ENCODE measurements around the gene AKR1D1. TPM values are rescaled to one million over a fixed set of nuclear protein-coding genes. Genes with fewer than 3 reads are reported as not detected.

Gene AKR1D1
- total RNA-seq, 1 experiment from 2014 or later, result not detected

DNA sequence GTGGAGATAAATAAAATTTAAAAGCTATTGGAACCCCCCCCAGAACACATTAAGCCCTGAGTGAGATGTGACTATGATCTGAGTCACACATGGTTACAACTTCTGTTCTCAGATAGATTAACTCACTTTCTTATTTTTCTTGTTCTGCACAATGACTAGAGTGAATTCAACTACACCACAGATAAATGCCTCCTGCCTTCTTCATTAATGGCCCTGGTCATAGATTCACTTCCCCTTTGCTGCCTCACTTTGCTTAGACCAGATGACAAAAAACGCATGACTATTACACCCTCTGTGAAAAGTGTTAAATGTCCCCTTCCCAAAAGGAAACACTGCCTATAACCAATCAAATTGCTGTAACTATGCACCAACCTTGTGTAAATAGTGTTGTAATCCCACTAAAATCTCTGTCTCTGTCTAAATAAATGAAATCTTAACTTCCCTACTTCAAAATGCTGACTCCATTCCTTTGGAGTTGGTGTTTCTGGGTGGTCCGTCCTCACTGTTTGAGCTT is 49.4 kb downstream of the AKR1D1 start:
- intact Hi-C loops (cut with micrococcal nuclease), result no loop called here
- ATAC-seq (peak; percentile 76), DNase-seq (peak; percentile 79)
- BruUV-seq (replicated peaks), result no TSS peak
- no peaks in the 10 kb centered on the region for H3K36me3 ChIP-seq (ENCODE audit: low read depth, low read length)
- no peaks in the 10 kb centered on the region for H3K79me2 ChIP-seq (ENCODE audit: low read length)
- H4K20me1 ChIP-seq (ENCODE audit: low read length), result no peaks in the 10 kb centered on the region
- POLR2A ChIA-PET (ENCODE audit: unreplicated experiment), result interaction anchor here (0.7 kb wide), 1 partner anchor 770 kb away, joined by 4 read pairs; no protein-coding TSS in a partner anchor
- no peaks in the 10 kb centered on the region for H3K9me2 ChIP-seq (replicated peaks; ENCODE audit: low read length)
- H3K27ac ChIP-seq (ENCODE audit: low read length), result peak overlapping the region; percentile 86
- H3K4me3 ChIP-seq (ENCODE audit: low read length), result peak overlapping the region; percentile 24; the same call in 1 of the 2 replicates
- H3K4me2 ChIP-seq (ENCODE audit: low read length), result peak overlapping the region; percentile 60
- H3K9me3 ChIP-seq (ENCODE audit: low read length), result no peaks in the 10 kb centered on the region
- H2AFZ ChIP-seq (ENCODE audit: low read length), result peak overlapping the region; percentile 54
- H3K4me1 ChIP-seq (ENCODE audit: insufficient read depth, low read length), result peaks cover 25% of the 10 kb centered on the region
- no peaks in the 10 kb centered on the region for H3F3A ChIP-seq (ENCODE audit: low read length, unreplicated experiment)
- peak overlapping the region; percentile 13; the same call in 1 of the 2 replicates for H3K9ac ChIP-seq (ENCODE audit: low read length)
- CTCF ChIA-PET, result no interaction called here
- H3K27me3 ChIP-seq (ENCODE audit: low read length), result no peaks in the 10 kb centered on the region
- TF ChIP-seq EZH2phosphoT487 (IDR thresholded peaks at IDR 0.05; ENCODE audit: borderline replicate concordance, low read length) (no peak), EZH2 (IDR thresholded peaks at IDR 0.05; ENCODE audit: low read length, unreplicated experiment) (no peak)
- TF ChIP-seq, protein P1, sequence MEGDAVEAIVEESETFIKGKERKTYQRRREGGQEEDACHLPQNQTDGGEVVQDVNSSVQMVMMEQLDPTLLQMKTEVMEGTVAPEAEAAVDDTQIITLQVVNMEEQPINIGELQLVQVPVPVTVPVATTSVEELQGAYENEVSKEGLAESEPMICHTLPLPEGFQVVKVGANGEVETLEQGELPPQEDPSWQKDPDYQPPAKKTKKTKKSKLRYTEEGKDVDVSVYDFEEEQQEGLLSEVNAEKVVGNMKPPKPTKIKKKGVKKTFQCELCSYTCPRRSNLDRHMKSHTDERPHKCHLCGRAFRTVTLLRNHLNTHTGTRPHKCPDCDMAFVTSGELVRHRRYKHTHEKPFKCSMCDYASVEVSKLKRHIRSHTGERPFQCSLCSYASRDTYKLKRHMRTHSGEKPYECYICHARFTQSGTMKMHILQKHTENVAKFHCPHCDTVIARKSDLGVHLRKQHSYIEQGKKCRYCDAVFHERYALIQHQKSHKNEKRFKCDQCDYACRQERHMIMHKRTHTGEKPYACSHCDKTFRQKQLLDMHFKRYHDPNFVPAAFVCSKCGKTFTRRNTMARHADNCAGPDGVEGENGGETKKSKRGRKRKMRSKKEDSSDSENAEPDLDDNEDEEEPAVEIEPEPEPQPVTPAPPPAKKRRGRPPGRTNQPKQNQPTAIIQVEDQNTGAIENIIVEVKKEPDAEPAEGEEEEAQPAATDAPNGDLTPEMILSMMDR (conservative IDR thresholded peaks at IDR 0.05; ENCODE audit: low read depth, low read length), result no peak

DNA sequence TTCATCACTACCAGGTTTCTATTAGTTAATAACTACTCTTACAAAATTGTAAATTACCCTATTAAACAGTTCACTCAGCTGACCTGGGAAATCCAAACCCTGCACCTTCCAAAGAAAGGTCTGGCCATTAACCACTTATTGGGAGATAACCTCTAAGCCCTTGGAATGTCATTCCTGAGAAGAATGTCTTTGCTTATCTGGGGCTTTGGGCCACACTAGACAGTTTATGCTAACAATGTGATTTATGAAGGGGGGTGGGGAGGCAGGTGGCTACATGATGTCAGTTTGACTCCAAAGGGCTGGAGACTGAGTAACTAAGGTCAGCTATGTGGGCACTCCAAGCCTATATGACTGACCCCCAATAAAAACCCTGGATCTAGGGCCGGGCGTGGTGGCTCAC is 50.7 kb downstream of the AKR1D1 start:
- Histone ChIP-seq H3K4me1 (ENCODE audit: insufficient read depth, low read length) (peaks cover 25% of the 10 kb centered on the region), H3K27me3 (ENCODE audit: low read length) (no peaks in the 10 kb centered on the region), H3K9ac (ENCODE audit: low read length) (no peak overlapping the region), H4K20me1 (ENCODE audit: low read length) (no peaks in the 10 kb centered on the region), H3K9me3 (ENCODE audit: low read length) (no peaks in the 10 kb centered on the region), H3F3A (ENCODE audit: low read length, unreplicated experiment) (no peaks in the 10 kb centered on the region), H3K79me2 (ENCODE audit: low read length) (no peaks in the 10 kb centered on the region), H3K27ac (ENCODE audit: low read length) (no peak overlapping the region), H2AFZ (ENCODE audit: low read length) (no peak overlapping the region), H3K36me3 (ENCODE audit: low read depth, low read length) (no peaks in the 10 kb centered on the region), H3K4me3 (ENCODE audit: low read length) (no peak overlapping the region), H3K4me2 (ENCODE audit: low read length) (no peak overlapping the region), H3K9me2 (replicated peaks; ENCODE audit: low read length) (no peaks in the 10 kb centered on the region)
- intact Hi-C loops (cut with micrococcal nuclease), result no loop called here
- POLR2A ChIA-PET (ENCODE audit: unreplicated experiment), result no interaction called here
- BruUV-seq (replicated peaks), result no TSS peak
- DNase-seq (no peak), ATAC-seq (no peak)
- TF ChIP-seq, protein P1 (conservative IDR thresholded peaks at IDR 0.05; ENCODE audit: low read depth, low read length), result no peak
- TF ChIP-seq EZH2 (IDR thresholded peaks at IDR 0.05; ENCODE audit: low read length, unreplicated experiment) (no peak), EZH2phosphoT487 (IDR thresholded peaks at IDR 0.05; ENCODE audit: borderline replicate concordance, low read length) (no peak)
- CTCF ChIA-PET, result no interaction called here

DNA sequence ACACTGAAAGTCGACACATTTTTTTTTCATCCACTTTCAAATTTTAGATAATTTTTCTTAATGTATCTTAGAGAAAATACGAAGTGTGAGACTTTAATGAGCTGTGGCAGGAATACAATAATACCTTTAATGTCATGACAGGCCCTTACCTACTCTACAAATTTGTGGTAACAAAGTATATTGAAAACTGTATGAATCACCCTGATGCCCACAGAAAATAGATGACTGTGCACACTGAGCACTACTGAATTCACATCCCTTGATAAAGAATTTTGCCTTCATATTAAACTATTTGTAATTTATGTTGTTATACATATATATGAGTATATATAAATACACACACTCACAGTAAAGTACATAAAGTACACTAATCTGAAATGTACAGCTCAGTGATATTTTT is 51.7 kb downstream of the AKR1D1 start:
- no peak overlapping the region for H3K4me3 ChIP-seq (ENCODE audit: low read length)
- H3K9me2 ChIP-seq (replicated peaks; ENCODE audit: low read length), result no peaks in the 10 kb centered on the region
- peak overlapping the region; percentile 44 for H3K27ac ChIP-seq (ENCODE audit: low read length)
- no peaks in the 10 kb centered on the region for H4K20me1 ChIP-seq (ENCODE audit: low read length)
- TF ChIP-seq, protein P1 (conservative IDR thresholded peaks at IDR 0.05; ENCODE audit: low read depth, low read length), result no peak
- TF ChIP-seq EZH2phosphoT487 (IDR thresholded peaks at IDR 0.05; ENCODE audit: borderline replicate concordance, low read length) (no peak), EZH2 (IDR thresholded peaks at IDR 0.05; ENCODE audit: low read length, unreplicated experiment) (no peak)
- BruUV-seq (replicated peaks), result no TSS peak
- ATAC-seq (no peak), DNase-seq (peak; percentile 56)
- no peaks in the 10 kb centered on the region for H3K36me3 ChIP-seq (ENCODE audit: low read depth, low read length)
- H2AFZ ChIP-seq (ENCODE audit: low read length), result no peak overlapping the region
- ChIA-PET CTCF (no interaction called here), POLR2A (ENCODE audit: unreplicated experiment) (no interaction called here)
- intact Hi-C loops (cut with micrococcal nuclease), result no loop called here
- no peaks in the 10 kb centered on the region for H3K9me3 ChIP-seq (ENCODE audit: low read length)
- no peaks in the 10 kb centered on the region for H3K79me2 ChIP-seq (ENCODE audit: low read length)
- H3K27me3 ChIP-seq (ENCODE audit: low read length), result no peaks in the 10 kb centered on the region
- H3F3A ChIP-seq (ENCODE audit: low read length, unreplicated experiment), result no peaks in the 10 kb centered on the region
- H3K4me2 ChIP-seq (ENCODE audit: low read length), result no peak overlapping the region
- H3K9ac ChIP-seq (ENCODE audit: low read length), result no peak overlapping the region
- H3K4me1 ChIP-seq (ENCODE audit: insufficient read depth, low read length), result peaks cover 25% of the 10 kb centered on the region
